RWPE1 (cell line): ENCODE measurements around the gene TBC1D1.
A peak's percentile ranks its signal among the peaks of the same experiment; 100 is the strongest.

Source experiments
- CTCF ChIA-PET: fragments of 350-600 bp; sonication (Branson Sonifier 250); formaldehyde crosslinking; extraction: SDS; loops from one replicate; lab custom pipeline; 2021; lab: Yijun Ruan, JAX
- POLR2A ChIA-PET: fragments of 400-600 bp; formaldehyde crosslinking; extraction: SDS; loops from one replicate; lab custom pipeline; 2020; ENCODE audit warnings: antibody characterized with exemption; ENCODE audit not compliant: low non-redundant PET; lab: Yijun Ruan, JAX
- DNase-seq: peaks from one replicate; pipeline ENCODE4 v3.0.0; 2012; ENCODE audit warnings: low spot score
- H3K27ac ChIP-seq: fragments of 450-650 bp; 2 replicates; pipeline ENCODE4 v1.5.1; 2017
- TF ChIP-seq, protein P1 (sequence below): fragments of 450-650 bp; conservative IDR thresholded peaks from 2 replicates; pipeline ENCODE4 v1.5.1; 2017; ENCODE audit warnings: low read depth, mild to moderate bottlenecking

TBC1D1 gene

DNA sequence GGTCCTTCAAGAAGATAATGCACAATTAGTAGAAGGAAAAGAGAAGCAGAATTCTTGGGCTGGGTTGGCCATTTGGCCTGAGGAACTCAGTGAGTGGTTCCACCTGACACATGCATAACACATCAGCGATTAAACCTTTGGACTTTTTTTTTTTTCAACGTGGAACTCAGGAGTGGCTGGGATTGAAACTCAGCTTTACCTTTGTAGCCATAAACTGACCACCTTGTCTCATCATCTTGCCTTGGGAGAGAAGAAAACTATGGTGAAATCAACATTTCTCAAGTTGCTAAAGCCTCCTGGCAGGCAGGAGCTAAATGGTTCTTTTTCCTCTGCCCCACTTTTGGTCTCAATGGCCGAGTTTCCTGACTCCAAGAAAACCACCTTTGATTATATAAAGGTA lies 85.6 kb downstream of the TBC1D1 start:
- CTCF ChIA-PET: interaction anchor here (0.6 to 0.9 kb wide), 7 partner anchors 10 to 1445 kb away, joined by 3 to 6 read pairs (median 3); no protein-coding TSS in a partner anchor
- POLR2A ChIA-PET: interaction anchor here (1.2 kb wide), 1 partner anchor 79 kb away, joined by 3 read pairs; no protein-coding TSS in a partner anchor
- TF ChIP-seq, protein P1, sequence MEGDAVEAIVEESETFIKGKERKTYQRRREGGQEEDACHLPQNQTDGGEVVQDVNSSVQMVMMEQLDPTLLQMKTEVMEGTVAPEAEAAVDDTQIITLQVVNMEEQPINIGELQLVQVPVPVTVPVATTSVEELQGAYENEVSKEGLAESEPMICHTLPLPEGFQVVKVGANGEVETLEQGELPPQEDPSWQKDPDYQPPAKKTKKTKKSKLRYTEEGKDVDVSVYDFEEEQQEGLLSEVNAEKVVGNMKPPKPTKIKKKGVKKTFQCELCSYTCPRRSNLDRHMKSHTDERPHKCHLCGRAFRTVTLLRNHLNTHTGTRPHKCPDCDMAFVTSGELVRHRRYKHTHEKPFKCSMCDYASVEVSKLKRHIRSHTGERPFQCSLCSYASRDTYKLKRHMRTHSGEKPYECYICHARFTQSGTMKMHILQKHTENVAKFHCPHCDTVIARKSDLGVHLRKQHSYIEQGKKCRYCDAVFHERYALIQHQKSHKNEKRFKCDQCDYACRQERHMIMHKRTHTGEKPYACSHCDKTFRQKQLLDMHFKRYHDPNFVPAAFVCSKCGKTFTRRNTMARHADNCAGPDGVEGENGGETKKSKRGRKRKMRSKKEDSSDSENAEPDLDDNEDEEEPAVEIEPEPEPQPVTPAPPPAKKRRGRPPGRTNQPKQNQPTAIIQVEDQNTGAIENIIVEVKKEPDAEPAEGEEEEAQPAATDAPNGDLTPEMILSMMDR: no peak
- no peak for DNase-seq
- H3K27ac ChIP-seq: peak overlapping the region; percentile 75

DNA sequence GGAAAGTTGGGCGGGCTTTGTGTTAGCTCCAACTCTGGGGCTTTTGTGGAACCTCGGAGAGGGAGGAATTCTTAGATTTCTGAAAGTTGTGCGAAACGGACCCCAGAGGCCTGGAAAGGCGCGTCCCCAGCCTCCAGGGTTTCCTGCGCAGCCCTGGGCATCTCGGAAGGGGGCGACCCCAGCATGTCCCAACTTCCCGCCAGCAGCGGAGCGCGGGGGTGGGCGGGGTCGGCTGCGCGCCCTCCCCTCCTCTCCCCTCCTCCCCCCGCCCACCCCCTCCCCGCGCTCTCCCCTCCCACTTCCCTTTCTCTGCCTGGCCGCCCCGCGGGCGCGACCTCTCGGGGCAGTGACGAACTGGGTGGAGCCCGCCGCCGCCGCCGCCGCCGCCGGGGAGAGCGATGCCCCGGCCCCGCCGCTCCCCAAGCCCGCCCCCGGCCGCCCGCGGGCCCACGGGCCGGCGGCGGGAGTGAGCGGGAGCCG lies 86.1 kb downstream of the TBC1D1 start:
- CTCF ChIA-PET: interaction anchor here (0.7 to 1.9 kb wide), 6 partner anchors 11 to 1445 kb away, joined by 3 to 7 read pairs (median 4); no protein-coding TSS in a partner anchor
- TF ChIP-seq, protein P1: no peak
- peak overlapping the region; percentile 75 for H3K27ac ChIP-seq
- POLR2A ChIA-PET: interaction anchor here (1.2 kb wide), 1 partner anchor 80 kb away, joined by 3 read pairs; no protein-coding TSS in a partner anchor
- peak; percentile 60 for DNase-seq

DNA sequence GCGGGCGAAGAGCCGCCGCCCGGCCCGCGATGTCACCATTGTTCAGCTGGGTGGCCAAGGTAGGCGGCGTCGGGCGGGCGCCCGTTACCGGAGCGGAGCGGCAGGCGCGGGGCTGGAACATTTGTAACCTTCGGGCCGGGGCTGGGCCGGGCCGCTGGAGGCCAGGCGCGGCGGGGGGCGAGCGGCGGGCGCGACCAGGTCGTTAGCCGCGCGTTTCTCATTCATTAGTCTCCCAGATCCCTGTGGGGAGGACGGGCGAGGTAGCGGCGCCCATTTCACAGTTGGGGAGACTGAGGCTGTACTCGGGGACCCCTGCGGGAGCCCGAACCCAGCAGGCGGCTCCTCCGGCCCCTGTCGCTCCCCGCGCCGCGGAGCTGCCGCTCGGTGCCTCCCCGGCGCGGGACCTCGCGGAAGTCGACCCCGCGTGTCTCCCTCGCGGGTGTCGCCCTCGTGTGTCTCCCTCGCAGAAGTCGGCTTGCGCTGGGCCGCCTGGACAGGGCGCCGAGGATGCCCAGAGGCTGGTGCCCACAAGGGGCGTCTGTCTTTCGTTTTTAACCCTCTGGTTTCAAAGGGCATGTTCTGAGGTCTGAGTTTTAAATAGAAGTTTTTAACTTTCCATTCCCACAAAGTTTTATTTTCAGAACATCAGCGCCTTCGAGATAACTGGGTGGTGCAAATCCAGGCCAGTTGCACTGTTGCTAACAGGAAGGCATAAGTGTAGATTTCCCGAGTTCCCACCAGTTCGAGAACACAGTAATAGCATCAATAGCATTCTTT lies 86.8 kb downstream of the TBC1D1 start:
- POLR2A ChIA-PET: no interaction called here
- peak; percentile 33 for DNase-seq
- peak overlapping the region; percentile 75 for H3K27ac ChIP-seq
- CTCF ChIA-PET: interaction anchor here (0.7 to 1.9 kb wide), 3 partner anchors 58 to 1799 kb away, joined by 3 to 7 read pairs (median 3); no protein-coding TSS in a partner anchor
- TF ChIP-seq, protein P1: peak; percentile 83

DNA sequence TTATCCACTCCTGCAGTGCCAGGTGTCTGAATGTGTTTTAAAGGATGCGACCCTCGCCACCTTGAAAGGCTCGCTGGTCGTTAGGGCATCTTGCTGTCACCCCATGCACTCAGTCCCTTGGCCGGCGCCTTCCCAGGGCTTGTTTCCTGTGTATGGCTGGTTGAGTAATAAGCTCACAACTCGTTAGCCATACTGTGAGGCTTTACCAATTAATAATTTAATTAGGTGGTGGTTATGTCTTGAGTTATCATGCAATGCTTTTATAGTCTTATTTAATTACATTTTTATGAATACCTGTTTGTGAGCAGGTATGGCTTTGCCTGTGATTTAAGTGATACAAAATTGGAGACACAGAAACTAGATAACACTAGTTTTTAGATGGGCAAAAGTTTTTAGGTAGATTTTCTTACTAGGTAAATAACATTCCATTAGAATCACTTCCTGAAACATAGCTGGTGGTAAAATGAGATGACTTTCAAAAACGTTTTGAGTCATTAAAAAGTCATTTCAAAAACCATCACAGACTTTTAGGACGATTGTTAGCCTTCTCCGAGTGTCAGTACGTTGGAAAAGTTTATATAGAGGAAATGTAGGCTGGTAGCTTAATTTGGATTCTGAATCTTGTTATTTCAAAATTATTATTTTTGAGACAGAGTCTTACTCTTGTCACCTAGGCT lies 87.5 kb downstream of the TBC1D1 start:
- CTCF ChIA-PET: interaction anchor here (0.6 to 1.9 kb wide), 3 partner anchors 35 to 1800 kb away, joined by 3 to 7 read pairs (median 5); no protein-coding TSS in a partner anchor
- POLR2A ChIA-PET: interaction anchor here (0.5 kb wide), 1 partner anchor 14 kb away, joined by 4 read pairs; no protein-coding TSS in a partner anchor
- peak overlapping the region; percentile 75 for H3K27ac ChIP-seq
- TF ChIP-seq, protein P1: no peak
- no peak for DNase-seq

DNA sequence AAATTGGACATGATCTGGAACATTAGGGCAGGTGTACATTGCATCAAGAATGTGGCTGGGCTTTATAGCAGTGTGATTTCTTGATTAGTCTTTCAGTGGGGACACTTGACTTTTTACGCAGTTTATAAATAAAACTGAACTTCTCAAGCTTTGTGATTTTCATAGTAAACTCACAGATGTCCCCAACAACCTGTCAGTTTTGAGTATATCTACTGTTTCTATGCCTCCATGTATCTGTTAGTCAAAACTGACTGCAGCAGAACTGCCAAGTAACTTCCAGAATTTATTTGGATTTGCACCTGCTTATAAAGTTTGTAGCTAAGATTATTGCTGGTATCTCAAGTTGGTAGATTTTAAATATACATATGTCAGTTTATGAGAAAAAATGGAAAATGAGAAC lies 89.4 kb downstream of the TBC1D1 start:
- H3K27ac ChIP-seq: no peak overlapping the region
- no peak for DNase-seq
- TF ChIP-seq, protein P1: no peak
- POLR2A ChIA-PET: no interaction called here
- CTCF ChIA-PET: no interaction called here

DNA sequence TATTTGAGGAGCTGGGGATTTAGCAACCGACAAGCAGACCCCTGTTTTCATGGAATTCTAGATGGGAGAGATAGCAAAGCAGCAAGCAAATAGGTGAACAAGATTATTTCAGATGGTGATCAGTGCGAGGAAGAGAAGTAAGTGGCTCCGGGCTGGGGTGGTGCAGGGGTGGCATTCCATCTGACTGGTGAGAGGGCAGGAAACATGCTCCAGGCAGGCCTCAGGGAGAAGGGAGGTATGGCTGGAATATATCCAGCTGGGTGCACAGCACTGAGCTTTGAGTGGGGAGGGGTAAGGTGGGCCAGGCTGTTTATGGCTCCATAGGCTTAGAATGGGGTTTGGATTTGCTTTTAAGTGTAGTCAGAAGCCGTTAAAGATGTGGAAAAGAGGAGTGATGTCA lies 90.5 kb downstream of the TBC1D1 start:
- no peak for DNase-seq
- no peak overlapping the region for H3K27ac ChIP-seq
- TF ChIP-seq, protein P1: no peak
- CTCF ChIA-PET: no interaction called here
- POLR2A ChIA-PET: no interaction called here
